IMR-90 (cell line): ENCODE measurements around the gene KCNE4. TPM values are rescaled to one million over a fixed set of nuclear protein-coding genes. Genes with fewer than 3 reads are reported as not detected.

Experiments
- ATAC-seq: fragments of 200-7000 bp; cut with Tn5 transposase; 2 replicates; pipeline ENCODE4 v1.9.1; 2020; ENCODE audit warnings: low read depth, mild to moderate bottlenecking, moderate library complexity
- BruUV-seq: library from RNA; stranded (reverse); fragments of 400-500 nt; replicated peaks from 2 replicates; lab custom pipeline; 2021; lab: Mats Ljungman, UMichigan
- CTCF ChIA-PET: fragments of 300-600 bp; formaldehyde crosslinking; extraction: SDS; loops from one replicate; lab custom pipeline; 2021; ENCODE audit warnings: antibody characterized with exemption; lab: Yijun Ruan, JAX
- POLR2A ChIA-PET: fragments of 300-600 bp; sonication (Branson Sonifier 250); formaldehyde crosslinking; loops from one replicate; lab custom pipeline; 2022; ENCODE audit warnings: antibody characterized with exemption; ENCODE audit not compliant: unreplicated experiment; lab: Charles Lee
- DNase-seq: peaks from one replicate; pipeline ENCODE4 v3.0.0; 2013
- H2AFZ ChIP-seq: replicated peaks from 2 replicates; pipeline ENCODE3; 2013; ENCODE audit warnings: low read length, mild to moderate bottlenecking; ENCODE audit not compliant: poor library complexity
- H2AK5ac ChIP-seq: 2 replicates; pipeline ENCODE4 v1.6.1; 2013; ENCODE audit warnings: low read depth, low read length, inconsistent platforms
- H2AK9ac ChIP-seq: replicated peaks from 2 replicates; pipeline ENCODE3; 2013; ENCODE audit warnings: mild to moderate bottlenecking, low read depth, low read length, moderate library complexity; ENCODE audit not compliant: poor library complexity
- H2BK120ac ChIP-seq: 2 replicates; pipeline ENCODE4 v1.6.1; 2013; ENCODE audit warnings: low read depth, low read length, inconsistent platforms
- H2BK15ac ChIP-seq: 3 replicates; pipeline ENCODE4 v1.6.1; 2013; ENCODE audit warnings: low read depth, low read length, inconsistent platforms
- H2BK20ac ChIP-seq: 2 replicates; pipeline ENCODE4 v1.6.1; 2013; ENCODE audit warnings: low read depth, mild to moderate bottlenecking, inconsistent platforms, low read length, moderate library complexity
- H2BK5ac ChIP-seq: 2 replicates; pipeline ENCODE4 v1.6.1; 2013; ENCODE audit warnings: mild to moderate bottlenecking, low read depth, low read length, inconsistent platforms; ENCODE audit not compliant: poor library complexity, severe bottlenecking
- H3K14ac ChIP-seq: replicated peaks from 2 replicates; pipeline ENCODE4 v1.6.1; 2013; ENCODE audit warnings: low read depth, low read length, inconsistent platforms
- H3K18ac ChIP-seq: 2 replicates; pipeline ENCODE4 v1.6.1; 2013; ENCODE audit warnings: low read depth, low read length, control low read depth
- H3K23ac ChIP-seq: 2 replicates; pipeline ENCODE4 v1.6.1; 2013; ENCODE audit warnings: low read depth, low read length, inconsistent platforms
- H3K27ac ChIP-seq: 2 replicates; pipeline ENCODE4 v1.5.1; 2013; ENCODE audit warnings: mild to moderate bottlenecking, control low read depth, low read length; ENCODE audit not compliant: insufficient read depth
- H3K27me3 ChIP-seq: 2 replicates; pipeline ENCODE4 v1.6.1; 2013; ENCODE audit warnings: low read length; ENCODE audit not compliant: control insufficient read depth, insufficient read depth
- H3K36me3 ChIP-seq: 2 replicates; pipeline ENCODE4 v1.6.1; 2013; ENCODE audit warnings: low read length, mixed read lengths; ENCODE audit not compliant: control insufficient read depth, insufficient read depth
- H3K4ac ChIP-seq: 2 replicates; pipeline ENCODE4 v1.6.1; 2013; ENCODE audit warnings: low read depth, low read length, inconsistent platforms
- H3K4me1 ChIP-seq: 2 replicates; pipeline ENCODE4 v1.6.1; 2013; ENCODE audit warnings: low read length, mixed read lengths; ENCODE audit not compliant: control insufficient read depth, insufficient read depth
- H3K4me2 ChIP-seq: 2 replicates; pipeline ENCODE4 v1.6.1; 2013; ENCODE audit warnings: low read depth, mild to moderate bottlenecking, control low read depth, low read length, moderate library complexity
- H3K4me3 ChIP-seq: 2 replicates; pipeline ENCODE4 v1.5.1; 2013; ENCODE audit warnings: low read depth, mild to moderate bottlenecking, control low read depth, low read length, moderate library complexity; ENCODE audit not compliant: insufficient read depth
- H3K56ac ChIP-seq: 2 replicates; pipeline ENCODE4 v1.6.1; 2013; ENCODE audit warnings: low read length, inconsistent platforms; ENCODE audit not compliant: insufficient read depth; ENCODE audit errors: extremely low read depth
- H3K79me1 ChIP-seq, 2 experiments: 2 replicates each; pipeline ENCODE4 v1.6.1; 2013; ENCODE audit warnings: low read length in 2 of 2, inconsistent platforms in 1 of 2, low read depth in 1 of 2
- H3K9ac ChIP-seq: 2 replicates; pipeline ENCODE4 v1.6.1; 2013; ENCODE audit warnings: low read depth, low read length, control low read depth
- H3K9me1 ChIP-seq: 2 replicates; pipeline ENCODE4 v1.6.1; 2013; ENCODE audit warnings: low read length, inconsistent platforms; ENCODE audit not compliant: insufficient read depth
- H3K9me3 ChIP-seq: 2 replicates; pipeline ENCODE4 v1.6.1; 2013; ENCODE audit warnings: low read length; ENCODE audit not compliant: control insufficient read depth, insufficient read depth
- H4K20me1 ChIP-seq: 2 replicates; pipeline ENCODE4 v1.6.1; 2013; ENCODE audit warnings: low read length, inconsistent platforms; ENCODE audit not compliant: insufficient read depth
- H4K5ac ChIP-seq: 2 replicates; pipeline ENCODE4 v1.6.1; 2013; ENCODE audit warnings: mild to moderate bottlenecking, low read depth, low read length, control low read depth
- H4K8ac ChIP-seq, 2 experiments: 2 replicates each; pipeline ENCODE4 v1.6.1; 2013; ENCODE audit warnings: low read depth in 2 of 2, low read length in 2 of 2, control low read depth in 1 of 2, inconsistent platforms in 1 of 2
- H4K91ac ChIP-seq: 2 replicates; pipeline ENCODE4 v1.6.1; 2013; ENCODE audit warnings: low read depth, low read length, inconsistent platforms; ENCODE audit not compliant: insufficient read depth
- BHLHE40 ChIP-seq: fragments of 150-350 bp; IDR thresholded peaks from 2 replicates; pipeline ENCODE4 v1.6.1; 2016; ENCODE audit warnings: mild to moderate bottlenecking, low read depth, low read length
- CEBPB ChIP-seq: IDR thresholded peaks from 2 replicates; pipeline ENCODE4 v1.6.1; 2012; ENCODE audit warnings: low read depth, low read length, improper control_type of control experiment
- CHD1 ChIP-seq: IDR thresholded peaks from 2 replicates; pipeline ENCODE4 v1.6.1; 2012; ENCODE audit warnings: low read depth, low read length, improper control_type of control experiment
- CTCF ChIP-seq: conservative IDR thresholded peaks from 2 replicates; pipeline ENCODE4 v1.5.1; 2012; ENCODE audit warnings: mild to moderate bottlenecking, low read depth, low read length, improper control_type of control experiment
- FOS ChIP-seq: fragments of 150-350 bp; IDR thresholded peaks from 2 replicates; pipeline ENCODE4 v1.6.1; 2016; ENCODE audit warnings: low read depth, low read length
- MAFK ChIP-seq: IDR thresholded peaks from 2 replicates; pipeline ENCODE4 v1.6.1; 2012; ENCODE audit warnings: low read depth, low read length, improper control_type of control experiment
- MAZ ChIP-seq: IDR thresholded peaks from 2 replicates; pipeline ENCODE4 v1.6.1; 2012; ENCODE audit warnings: low read depth, mild to moderate bottlenecking, low read length, improper control_type of control experiment, moderate library complexity, borderline replicate concordance
- MXI1 ChIP-seq: IDR thresholded peaks from 2 replicates; pipeline ENCODE4 v1.6.1; 2012; ENCODE audit warnings: low read depth, mild to moderate bottlenecking, low read length, moderate library complexity, borderline replicate concordance
- NFE2L2 ChIP-seq: fragments of 150-350 bp; IDR thresholded peaks from 2 replicates; pipeline ENCODE4 v1.6.1; 2016; ENCODE audit warnings: low read depth, mild to moderate bottlenecking, low read length
- POLR2A ChIP-seq: IDR thresholded peaks from 2 replicates; pipeline ENCODE4 v1.6.1; 2012; ENCODE audit warnings: mild to moderate bottlenecking, low read depth, low read length
- RAD21 ChIP-seq: IDR thresholded peaks from 2 replicates; pipeline ENCODE4 v1.6.1; 2012; ENCODE audit warnings: low read length, improper control_type of control experiment
- RCOR1 ChIP-seq: IDR thresholded peaks from 2 replicates; pipeline ENCODE4 v1.6.1; 2012; ENCODE audit warnings: mild to moderate bottlenecking, low read length, improper control_type of control experiment; ENCODE audit not compliant: insufficient replicate concordance
- RFX5 ChIP-seq: IDR thresholded peaks from 2 replicates; pipeline ENCODE4 v1.8.0; 2012; ENCODE audit warnings: low read depth, mild to moderate bottlenecking, low read length, moderate library complexity
- SMC3 ChIP-seq: fragments of 150-350 bp; IDR thresholded peaks from 2 replicates; pipeline ENCODE4 v1.6.1; 2016; ENCODE audit warnings: low read depth, mild to moderate bottlenecking, antibody characterized with exemption, low read length, moderate library complexity
- WGBS, 2 experiments: methylation state at CpG; one replicate each; pipeline versions ENCODE4 v1.1.5 to v1.1.7; 2013; ENCODE audit warnings: missing lambda C conversion rate in 2 of 2; ENCODE audit not compliant: insufficient read length in 1 of 2; ENCODE audit errors: extremely low coverage in 2 of 2; 5-methylcytosine and 5-hydroxymethylcytosine counted together
- dilution Hi-C: fragments of 300-500 bp; cut with HindIII; formaldehyde crosslinking; loops from one replicate; pipeline ENCODE4 v1.14.3; 2018; ENCODE audit warnings: low sequenced_read_pairs; ENCODE audit not compliant: unreplicated experiment
- in situ Hi-C: fragments of 300-500 bp; cut with MboI; formaldehyde crosslinking; loops from 3 replicates; pipeline ENCODE4 v1.14.3; 2019; ENCODE audit warnings: low sequenced_read_pairs, inconsistent platforms, mixed read lengths
- intact Hi-C: fragments of 100-400 bp; cut with micrococcal nuclease; formaldehyde crosslinking; loops from 2 replicates; pipeline ENCODE4 v1.10.0; 2022
- polyA plus RNA-seq, 3 experiments: library from polyadenylated mRNA; depleted of rRNA; stranded (reverse); fragments of >200 nt; gene quantifications; 2 replicates each; pipeline ENCODE4 v1.2.3, GENCODE V29; 2012; ENCODE audit warnings: low replicate concordance in 1 of 3
- total RNA-seq: library from RNA; depleted of rRNA; stranded (reverse); fragments of >200 nt; gene quantifications from 2 replicates; pipeline ENCODE4 v1.2.3, GENCODE V29; 2012
- TF ChIP-seq, protein P1 (sequence below): fragments of 150-350 bp; IDR thresholded peaks from 2 replicates; pipeline ENCODE4 v1.6.1; 2017; ENCODE audit warnings: mild to moderate bottlenecking, antibody characterized with exemption, low read length, low read depth
- TF ChIP-seq, protein P2 (sequence below): fragments of 150-350 bp; IDR thresholded peaks from 2 replicates; pipeline ENCODE4 v1.6.1; 2016; ENCODE audit warnings: low read depth, mild to moderate bottlenecking, low read length, moderate library complexity, borderline replicate concordance

KCNE4 gene
- total and polyA plus RNA-seq, 2 of the 4 experiments (the other 2 are of a cell fraction): 6.6 to 6.8 TPM

DNA sequence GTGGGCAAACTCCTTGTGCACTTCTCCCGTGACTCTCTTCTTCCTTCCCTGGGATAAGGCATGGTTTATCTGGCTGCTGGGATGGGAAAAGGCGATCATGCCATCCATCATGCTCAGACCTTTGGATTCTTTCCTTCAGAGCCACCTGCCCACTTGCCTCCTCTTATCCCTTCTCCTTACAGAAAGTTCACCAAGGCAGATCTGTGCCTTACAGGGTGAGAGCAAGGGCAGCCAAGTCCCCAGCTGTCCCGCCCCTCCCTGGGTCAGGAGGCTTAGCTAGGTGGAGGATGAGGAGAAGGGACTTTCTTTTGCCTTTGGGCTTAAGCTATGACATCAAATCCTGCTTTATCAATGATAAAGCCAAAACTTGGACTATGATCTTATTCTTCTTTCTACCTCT lies 47.6 kb downstream of the KCNE4 start:
- no CpG with 5 or more reads among the region's 3 CpGs for WGBS, 2 experiments
- Histone ChIP-seq H3K79me1 (no peaks in the 10 kb centered on the region), H2AK5ac (no peak overlapping the region), H3K4me3 (no peak overlapping the region), H3K4me2 (no peak overlapping the region), H3K18ac (no peak overlapping the region), H4K8ac (no peak overlapping the region), H4K5ac (no peak overlapping the region), H3K9me3 (no peaks in the 10 kb centered on the region), H3K4me1 (peaks cover 4% of the 10 kb centered on the region), H3K27ac (no peak overlapping the region), H3K4ac (no peak overlapping the region), H2BK20ac (no peak overlapping the region), H2AK9ac (no peak overlapping the region), H3K56ac (no peak overlapping the region), H3K14ac (no peak overlapping the region), H3K36me3 (no peaks in the 10 kb centered on the region), H3K9ac (no peak overlapping the region), H2BK15ac (no peak overlapping the region), H3K9me1 (no peaks in the 10 kb centered on the region), H2BK120ac (no peak overlapping the region), H3K23ac (no peak overlapping the region), H4K91ac (no peak overlapping the region), H2BK5ac (no peak overlapping the region), H2AFZ (no peak overlapping the region), H4K20me1 (no peaks in the 10 kb centered on the region), H3K27me3 (no peaks in the 10 kb centered on the region)
- intact Hi-C loops (no loop called here), dilution Hi-C loops (no loop called here), in situ Hi-C loops (no loop called here)
- CTCF ChIA-PET: interaction anchor here (2.7 kb wide), 1 partner anchor 128 kb away, joined by 18 read pairs; no protein-coding TSS in a partner anchor
- ATAC-seq (0 out of 2 replicates have a peak, but pooled peaks have one; percentile 5), DNase-seq (no peak)
- no TSS peak for BruUV-seq
- POLR2A ChIA-PET: no interaction called here
- no peak for TF ChIP-seq RAD21
- TF ChIP-seq MAZ: no peak
- TF ChIP-seq MXI1: no peak
- no peak for TF ChIP-seq BHLHE40
- TF ChIP-seq, protein P1, sequence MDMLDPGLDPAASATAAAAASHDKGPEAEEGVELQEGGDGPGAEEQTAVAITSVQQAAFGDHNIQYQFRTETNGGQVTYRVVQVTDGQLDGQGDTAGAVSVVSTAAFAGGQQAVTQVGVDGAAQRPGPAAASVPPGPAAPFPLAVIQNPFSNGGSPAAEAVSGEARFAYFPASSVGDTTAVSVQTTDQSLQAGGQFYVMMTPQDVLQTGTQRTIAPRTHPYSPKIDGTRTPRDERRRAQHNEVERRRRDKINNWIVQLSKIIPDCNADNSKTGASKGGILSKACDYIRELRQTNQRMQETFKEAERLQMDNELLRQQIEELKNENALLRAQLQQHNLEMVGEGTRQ: no peak
- no peak for TF ChIP-seq CTCF
- no peak for TF ChIP-seq MAFK
- no peak for TF ChIP-seq POLR2A
- TF ChIP-seq, protein P2, sequence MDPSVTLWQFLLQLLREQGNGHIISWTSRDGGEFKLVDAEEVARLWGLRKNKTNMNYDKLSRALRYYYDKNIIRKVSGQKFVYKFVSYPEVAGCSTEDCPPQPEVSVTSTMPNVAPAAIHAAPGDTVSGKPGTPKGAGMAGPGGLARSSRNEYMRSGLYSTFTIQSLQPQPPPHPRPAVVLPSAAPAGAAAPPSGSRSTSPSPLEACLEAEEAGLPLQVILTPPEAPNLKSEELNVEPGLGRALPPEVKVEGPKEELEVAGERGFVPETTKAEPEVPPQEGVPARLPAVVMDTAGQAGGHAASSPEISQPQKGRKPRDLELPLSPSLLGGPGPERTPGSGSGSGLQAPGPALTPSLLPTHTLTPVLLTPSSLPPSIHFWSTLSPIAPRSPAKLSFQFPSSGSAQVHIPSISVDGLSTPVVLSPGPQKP: no peak
- no peak for TF ChIP-seq CEBPB
- TF ChIP-seq CHD1: no peak
- no peak for TF ChIP-seq SMC3
- no peak for TF ChIP-seq FOS
- no peak for TF ChIP-seq RCOR1
- TF ChIP-seq RFX5: no peak
- no peak for TF ChIP-seq NFE2L2
